Loucy (cell line): Measurements from ENCODE around the gene SULT1B1.
A peak's percentile ranks its signal among the peaks of the same experiment; 100 is the strongest.

Experiments used
- H2AFZ ChIP-seq: fragments of 200-600 bp; sonication (generic); 2 replicates; pipeline ENCODE4 v1.6.0; 2016; ENCODE audit warnings: antibody characterized with exemption, mild to moderate bottlenecking, low read length, moderate library complexity
- H3F3A ChIP-seq: fragments of 200-600 bp; 2 replicates; pipeline ENCODE4 v1.6.0; 2016; ENCODE audit warnings: antibody characterized with exemption, low read depth, mild to moderate bottlenecking
- H3K27me3 ChIP-seq: fragments of 200-600 bp; sonication (generic); 2 replicates; pipeline ENCODE4 v1.6.1; 2014; ENCODE audit warnings: low read length, mild to moderate bottlenecking; ENCODE audit not compliant: insufficient read depth, poor library complexity, severe bottlenecking
- H3K36me3 ChIP-seq: fragments of 200-600 bp; sonication (generic); 2 replicates; pipeline ENCODE4 v1.6.1; 2016; ENCODE audit warnings: low read length; ENCODE audit not compliant: insufficient read depth
- H3K4me1 ChIP-seq: fragments of 200-600 bp; sonication (generic); 2 replicates; pipeline ENCODE4 v1.5.1; 2014; ENCODE audit warnings: low read length, mild to moderate bottlenecking; ENCODE audit not compliant: insufficient read depth, poor library complexity, severe bottlenecking
- H3K4me2 ChIP-seq: fragments of 200-600 bp; sonication (generic); 2 replicates; pipeline ENCODE4 v1.6.0; 2014; ENCODE audit warnings: antibody characterized with exemption, low read length, low read depth, mild to moderate bottlenecking; ENCODE audit not compliant: poor library complexity, severe bottlenecking
- H3K4me3 ChIP-seq: fragments of 200-600 bp; sonication (generic); 2 replicates; pipeline ENCODE4 v1.5.1; 2014; ENCODE audit warnings: low read length, mild to moderate bottlenecking, mixed read lengths; ENCODE audit not compliant: poor library complexity, severe bottlenecking
- H3K79me2 ChIP-seq: fragments of 200-600 bp; sonication (generic); 2 replicates; pipeline ENCODE4 v1.6.1; 2014; ENCODE audit warnings: low read length; ENCODE audit not compliant: insufficient read depth
- H3K9ac ChIP-seq: fragments of 200-600 bp; sonication (generic); 2 replicates; pipeline ENCODE4 v1.6.0; 2014; ENCODE audit warnings: mild to moderate bottlenecking, low read depth, low read length, moderate library complexity; ENCODE audit not compliant: poor library complexity, severe bottlenecking
- H3K9me2 ChIP-seq: fragments of 200-600 bp; sonication (generic); replicated peaks from 2 replicates; pipeline ENCODE4 v1.6.1; 2016; ENCODE audit warnings: low read depth, low read length, mixed read lengths
- H3K9me3 ChIP-seq: fragments of 200-600 bp; sonication (generic); 2 replicates; pipeline ENCODE4 v1.6.1; 2014; ENCODE audit warnings: mild to moderate bottlenecking, antibody characterized with exemption, low read length, low read depth; ENCODE audit not compliant: insufficient read depth
- H4K20me1 ChIP-seq: fragments of 200-600 bp; sonication (generic); 2 replicates; pipeline ENCODE4 v1.6.0; 2014; ENCODE audit warnings: antibody characterized with exemption, low read length, mild to moderate bottlenecking; ENCODE audit not compliant: insufficient read depth, poor library complexity, severe bottlenecking
- CTCF ChIP-seq: fragments of 200-600 bp; sonication (generic); conservative IDR thresholded peaks from 2 replicates; pipeline ENCODE4 v1.5.1; 2014; ENCODE audit warnings: mild to moderate bottlenecking, antibody characterized with exemption, low read length
- EZH2phosphoT487 ChIP-seq: fragments of 200-600 bp; IDR thresholded peaks from 2 replicates; pipeline ENCODE4 v1.6.1; 2018; ENCODE audit warnings: antibody characterized with exemption, mild to moderate bottlenecking, moderate library complexity, borderline replicate concordance

SULT1B1 gene

GRCh38 chr4:69765751-69766150 lies 5.3 kb upstream of the SULT1B1 start:
- Histone ChIP-seq H3K4me2 (no peak overlapping the region), H2AFZ (no peak overlapping the region)
- TF ChIP-seq EZH2phosphoT487 = no peak
- TF ChIP-seq CTCF = no peak

GRCh38 chr4:69764311-69764710 lies 3.9 kb upstream of the SULT1B1 start:
- Histone ChIP-seq H3K4me1 (peaks cover 28% of the 10 kb centered on the region), H2AFZ (no peak overlapping the region), H3K4me2 (peak overlapping the region; percentile 49), H3K9ac (no peak overlapping the region), H3K27me3 (no peaks in the 10 kb centered on the region), H4K20me1 (no peaks in the 10 kb centered on the region), H3K36me3 (no peaks in the 10 kb centered on the region), H3K4me3 (peak overlapping the region; percentile 20), H3F3A (no peaks in the 10 kb centered on the region), H3K9me3 (no peaks in the 10 kb centered on the region), H3K9me2 (no peaks in the 10 kb centered on the region), H3K79me2 (no peaks in the 10 kb centered on the region)
- TF ChIP-seq EZH2phosphoT487 = no peak

More at GRCh38 chr4:69765751-69766150, 5.3 kb upstream of the SULT1B1 start:
- no peak overlapping the region for H3K4me3 ChIP-seq
- H4K20me1 ChIP-seq = no peaks in the 10 kb centered on the region
- H3K9me2 ChIP-seq = no peaks in the 10 kb centered on the region
- no peaks in the 10 kb centered on the region for H3K79me2 ChIP-seq
- H3K9ac ChIP-seq = no peak overlapping the region
- peaks cover 20% of the 10 kb centered on the region for H3K4me1 ChIP-seq
- no peaks in the 10 kb centered on the region for H3K36me3 ChIP-seq
- no peaks in the 10 kb centered on the region for H3F3A ChIP-seq
- H3K9me3 ChIP-seq = no peaks in the 10 kb centered on the region
- no peaks in the 10 kb centered on the region for H3K27me3 ChIP-seq

GRCh38 chr4:69763233-69763632 lies 2.8 kb upstream of the SULT1B1 start:
- H3K9ac ChIP-seq = no peak overlapping the region
- no peak overlapping the region for H3K4me3 ChIP-seq
- H3K4me1 ChIP-seq = peaks cover 28% of the 10 kb centered on the region
- peak overlapping the region; percentile 49 for H3K4me2 ChIP-seq
- H3K27me3 ChIP-seq = no peaks in the 10 kb centered on the region
- no peaks in the 10 kb centered on the region for H3K9me3 ChIP-seq
- no peaks in the 10 kb centered on the region for H3K36me3 ChIP-seq
- no peaks in the 10 kb centered on the region for H3K79me2 ChIP-seq
- TF ChIP-seq EZH2phosphoT487 = no peak
- TF ChIP-seq CTCF = no peak
- H3F3A ChIP-seq = no peaks in the 10 kb centered on the region
- no peak overlapping the region for H2AFZ ChIP-seq
- H4K20me1 ChIP-seq = no peaks in the 10 kb centered on the region
- H3K9me2 ChIP-seq = no peaks in the 10 kb centered on the region

GRCh38 chr4:69759189-69759604 lies 1.2 kb downstream of the SULT1B1 start:
- H3K9me2 ChIP-seq = no peaks in the 10 kb centered on the region
- no peaks in the 10 kb centered on the region for H3K9me3 ChIP-seq
- H3K9ac ChIP-seq = no peak overlapping the region
- no peaks in the 10 kb centered on the region for H3K79me2 ChIP-seq
- H3K4me1 ChIP-seq = peaks cover 24% of the 10 kb centered on the region
- H3K36me3 ChIP-seq = no peaks in the 10 kb centered on the region
- H3K27me3 ChIP-seq = no peaks in the 10 kb centered on the region
- H3K4me2 ChIP-seq = no peak overlapping the region
- H3F3A ChIP-seq = no peaks in the 10 kb centered on the region
- H3K4me3 ChIP-seq = no peak overlapping the region
- no peaks in the 10 kb centered on the region for H4K20me1 ChIP-seq
- H2AFZ ChIP-seq = no peak overlapping the region
- TF ChIP-seq CTCF (no peak), EZH2phosphoT487 (no peak)
